HT1080 (cell line): ENCODE measurements around the gene ABCA13. TPM values are rescaled to one million over a fixed set of nuclear protein-coding genes. Genes with fewer than 3 reads are reported as not detected.
"Not testable (repeated sequence)": the region's sequence is repeated elsewhere in the genome, so short reads cannot be mapped to it uniquely, and the experiment has no call there.

ENCODE experiments used
- DNase-seq: peaks from one replicate; pipeline ENCODE4 v3.0.0-alpha.2; 2015; ENCODE audit warnings: low read depth
- total RNA-seq: library from RNA; depleted of rRNA; stranded (reverse); fragments of >200 nt; shearing (Covaris generic); gene quantifications from 2 replicates; pipeline ENCODE4 v1.2.3, GENCODE V29; 2014

Gene ABCA13
- total RNA-seq, 1 experiment from 2014 or later: 1.7 TPM

DNA sequence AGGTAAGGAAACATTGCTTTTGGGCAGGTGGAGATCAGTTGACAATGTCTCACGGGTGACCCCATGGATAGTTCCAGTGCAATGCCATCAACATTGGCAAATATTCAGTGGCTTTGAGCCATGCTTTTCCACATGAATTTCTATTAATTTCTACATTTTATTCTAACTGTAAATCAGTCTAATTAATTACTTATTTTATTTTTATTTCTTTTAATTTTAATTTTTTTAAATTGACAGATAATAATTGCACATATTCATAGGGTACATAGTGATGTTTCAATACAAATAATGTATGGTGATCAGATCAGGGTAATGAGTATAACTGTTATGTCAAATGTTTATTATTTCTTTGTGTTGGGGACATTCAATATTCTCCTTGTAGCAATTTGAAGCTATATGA, 3.8 kb downstream of the ABCA13 start:
- no peak for DNase-seq

- DNase-seq: no peak
Observed at GRCh38 chr7:48176356-48176893, 5.2 kb downstream of the ABCA13 start.

DNA sequence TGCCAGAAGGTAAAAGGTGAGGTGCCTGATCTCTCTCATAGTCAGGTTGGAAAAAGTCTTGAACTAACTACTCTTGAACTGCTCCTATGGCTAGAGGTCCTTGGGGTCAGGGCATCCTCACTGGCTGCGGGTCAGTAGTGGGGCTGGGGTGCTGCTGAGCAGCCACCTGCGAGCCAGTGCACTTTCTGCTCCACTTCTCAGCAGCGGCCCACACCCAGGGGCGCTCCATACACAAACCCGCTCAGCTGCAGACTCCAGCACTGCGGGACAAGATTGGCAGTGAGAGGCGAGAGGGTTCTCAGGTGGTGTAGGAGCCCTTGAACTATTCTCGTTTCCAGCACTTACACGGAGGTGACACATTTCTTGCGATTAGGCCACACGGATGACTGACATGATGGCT, 6.0 kb downstream of the ABCA13 start:
- DNase-seq: no peak

GRCh38 chr7:48179496-48180030, 8.3 kb downstream of the ABCA13 start:
- no peak for DNase-seq

DNA sequence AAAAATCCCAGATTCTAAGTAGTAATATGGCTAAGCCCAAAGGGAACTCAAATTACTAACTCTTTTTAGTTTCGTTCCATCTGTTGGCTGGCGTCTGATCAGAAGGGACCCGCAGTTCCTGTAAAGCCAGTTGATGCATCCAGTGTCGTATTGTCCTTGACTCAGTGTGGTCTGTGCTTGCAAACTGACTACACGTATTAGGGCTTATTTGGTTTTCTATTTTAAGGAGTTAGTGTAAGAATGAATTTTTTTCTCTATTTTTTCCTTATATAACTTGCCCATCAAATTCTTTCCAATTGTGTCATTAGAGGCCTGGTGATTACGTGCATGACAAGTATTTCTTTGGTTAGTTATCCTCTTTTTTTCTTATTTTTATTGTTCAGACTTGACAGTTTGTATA, 9.7 kb downstream of the ABCA13 start:
- no peak for DNase-seq

- peak; percentile 56 for DNase-seq
Observed at GRCh38 chr7:48182718-48183369, 11.6 kb downstream of the ABCA13 start.

GRCh38 chr7:48183370-48183743, 12.1 kb downstream of the ABCA13 start:
- DNase-seq: no peak

DNA sequence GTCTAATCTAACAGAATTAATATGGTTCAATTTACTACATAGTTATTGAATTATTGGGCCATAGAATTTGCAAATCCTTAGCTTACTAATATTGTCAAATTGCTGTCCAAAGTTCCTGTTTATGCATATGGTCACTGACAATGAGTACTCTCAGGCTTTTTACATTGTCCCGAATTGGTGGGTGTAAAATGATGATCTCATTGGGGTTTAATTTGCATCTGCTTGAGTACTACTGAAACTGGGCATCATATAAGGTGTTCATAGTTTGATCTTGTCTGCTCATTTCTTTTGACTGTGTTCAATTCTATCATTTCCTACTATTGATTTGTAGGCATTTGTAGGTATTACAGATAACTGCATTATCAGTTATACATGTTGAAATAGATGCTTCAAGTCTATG, 12.7 kb downstream of the ABCA13 start:
- no peak for DNase-seq

- no peak for DNase-seq
Observed at GRCh38 chr7:48188776-48189520, 17.7 kb downstream of the ABCA13 start.

DNA sequence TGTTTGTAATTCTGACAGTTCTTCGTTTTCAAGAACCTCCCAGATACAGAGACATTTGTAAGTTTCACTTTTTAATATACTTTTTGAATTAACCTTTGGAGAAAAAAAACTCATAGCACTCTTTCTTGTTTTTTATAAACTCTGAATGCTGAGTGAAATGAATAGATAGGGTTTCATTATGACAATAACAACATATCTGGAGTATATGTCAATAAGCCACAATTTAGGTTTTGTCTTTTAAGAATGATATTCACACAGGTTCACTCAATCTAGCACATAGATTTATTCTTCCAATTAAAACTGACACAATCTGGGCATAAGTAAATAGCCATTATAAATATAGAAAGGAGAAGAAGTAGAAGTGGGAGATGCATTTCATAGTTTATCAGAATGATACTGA, 21.7 kb downstream of the ABCA13 start:
- no peak for DNase-seq

GRCh38 chr7:48193421-48193820, 22.2 kb downstream of the ABCA13 start:
- no peak for DNase-seq

- DNase-seq: not testable (repeated sequence)
Observed at GRCh38 chr7:48200946-48201589, 29.8 kb downstream of the ABCA13 start.

DNA sequence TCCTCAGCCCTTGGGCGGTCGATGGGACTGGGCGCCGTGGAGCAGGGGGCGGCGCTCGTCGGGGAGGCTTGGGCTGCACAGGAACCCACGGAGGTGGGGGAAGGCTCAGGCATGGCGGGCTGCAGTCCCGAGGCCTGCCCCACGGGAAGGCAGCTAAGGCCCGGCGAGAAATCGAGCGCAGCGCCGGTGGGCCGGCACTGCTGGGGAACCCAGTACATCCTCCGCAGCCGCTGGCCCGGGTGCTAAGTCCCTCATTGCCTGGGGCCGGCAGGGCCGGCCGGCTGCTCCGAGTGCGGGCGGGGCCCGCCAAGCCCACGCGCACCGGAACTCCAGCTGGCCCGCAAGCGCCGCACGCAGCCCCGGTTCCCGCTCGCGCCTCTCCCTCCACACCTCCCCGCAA, 31.7 kb downstream of the ABCA13 start:
- DNase-seq: not testable (repeated sequence)

DNA sequence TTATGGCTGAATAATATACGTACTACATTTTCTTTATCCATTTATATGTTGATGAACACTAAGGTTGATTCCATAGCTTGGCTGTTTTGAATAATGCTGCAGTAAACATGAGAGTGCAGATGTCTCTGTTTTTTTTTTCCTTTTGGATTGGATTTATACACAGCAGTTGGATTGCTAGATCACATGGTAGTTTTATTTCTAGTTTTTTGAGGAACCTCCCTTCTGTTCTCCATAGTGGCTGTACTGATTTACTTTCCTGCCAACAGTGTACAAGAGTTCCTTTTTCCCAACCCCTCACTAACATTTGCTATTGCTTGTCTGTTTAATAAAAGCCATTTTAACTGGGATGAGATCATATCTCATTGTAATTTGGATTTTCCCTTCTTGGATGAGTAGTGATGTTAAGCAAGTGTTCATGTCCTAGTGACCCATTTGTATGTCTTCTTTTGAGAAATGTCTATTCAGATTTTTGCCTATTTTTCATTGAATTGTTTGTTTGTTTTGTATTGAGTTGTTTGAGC, 36.0 kb downstream of the ABCA13 start:
- no peak for DNase-seq

GRCh38 chr7:48209004-48209600, 37.8 kb downstream of the ABCA13 start:
- DNase-seq: no peak

- no peak for DNase-seq
Observed at GRCh38 chr7:48213226-48213625, 42.0 kb downstream of the ABCA13 start.

- no peak for DNase-seq
Observed at GRCh38 chr7:48217266-48217665, 46.0 kb downstream of the ABCA13 start.

- no peak for DNase-seq
Observed at GRCh38 chr7:48217753-48218152, 46.5 kb downstream of the ABCA13 start.

DNA sequence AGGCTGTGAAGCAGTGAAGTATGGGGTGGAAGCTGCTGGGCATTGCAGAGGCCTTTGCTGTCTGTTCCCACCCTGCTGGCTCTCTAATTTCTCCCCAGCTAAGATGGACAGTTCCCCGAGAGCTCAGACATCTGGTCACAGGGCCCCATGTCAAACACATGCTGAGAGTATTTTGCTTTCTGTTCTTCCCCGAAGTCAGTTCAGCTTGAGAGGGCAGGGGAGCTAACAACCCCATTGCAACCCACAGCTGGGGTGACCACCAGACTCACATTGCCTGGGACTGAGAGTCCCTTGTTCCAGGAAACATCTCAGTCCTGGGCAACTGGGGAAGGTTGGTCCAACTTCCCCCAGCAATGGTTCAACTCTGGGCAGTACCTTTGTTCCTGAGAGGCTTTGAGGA, 52.8 kb downstream of the ABCA13 start:
- DNase-seq: no peak

DNA sequence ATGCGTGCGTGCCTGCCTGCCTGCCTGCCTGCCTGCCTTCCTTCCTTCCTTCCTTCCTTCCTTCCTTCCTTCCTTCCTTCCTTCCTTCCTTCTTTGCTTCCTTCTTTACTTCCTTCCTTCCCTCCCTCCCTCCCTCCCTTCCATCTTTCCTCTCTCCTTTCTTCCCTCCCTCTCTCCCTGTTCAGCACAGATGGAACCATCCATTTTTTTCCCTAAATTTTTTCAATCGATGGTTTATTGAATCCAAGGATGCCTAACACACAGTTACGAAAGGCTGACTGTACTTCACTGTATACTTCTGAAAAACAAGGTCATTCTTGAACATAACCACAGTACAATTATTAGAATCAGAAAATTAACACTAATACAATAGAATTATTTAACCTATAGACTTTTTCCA, 53.8 kb downstream of the ABCA13 start:
- no peak for DNase-seq

- DNase-seq: no peak
Observed at GRCh38 chr7:48237354-48237753, 66.1 kb downstream of the ABCA13 start.
